ENCODE measurements around the gene LEMD1. TPM values are rescaled to one million over a fixed set of nuclear protein-coding genes. Genes with fewer than 3 reads are reported as not detected.

Gene LEMD1
- total and polyA plus RNA-seq, 2 experiments from 2014 or later: not detected

GRCh38 chr1:205373022-205373797 is 48.6 kb downstream of the LEMD1 start:
- Histone ChIP-seq H3K27me3 (replicated peaks; ENCODE audit: insufficient read depth) (no peaks in the 10 kb centered on the region), H3K36me3 (ENCODE audit: low read depth) (no peaks in the 10 kb centered on the region), H3K79me2 (ENCODE audit: insufficient read depth) (no peaks in the 10 kb centered on the region), H4K20me1 (ENCODE audit: insufficient read depth) (no peaks in the 10 kb centered on the region), H3K9me3 (ENCODE audit: low read depth) (no peaks in the 10 kb centered on the region), H3K9me2 (ENCODE audit: insufficient read depth) (no peaks in the 10 kb centered on the region), H2AFZ (no peak overlapping the region), H3K4me2 (ENCODE audit: unreplicated experiment) (peak overlapping the region; percentile 75), H3K4me3 (0 out of 2 replicates have a peak overlapping the region, but pooled peaks have one; percentile 4), H3K9ac (no peak overlapping the region), H3K4me1 (ENCODE audit: insufficient read depth) (peaks cover 54% of the 10 kb centered on the region), H3K27ac (no peak overlapping the region), H3F3A (ENCODE audit: insufficient read depth) (peaks cover 52% of the 10 kb centered on the region)
- in situ Hi-C loops (cut with MboI): no loop called here
- peak; percentile 41 for DNase-seq
- TF ChIP-seq EZH2 (IDR thresholded peaks at IDR 0.05; ENCODE audit: insufficient read depth, poor library complexity, severe bottlenecking) (no peak), EZH2phosphoT487 (IDR thresholded peaks at IDR 0.05; ENCODE audit: insufficient read depth, low read depth) (no peak)
- WGBS, 2 experiments (ENCODE audit: low coverage in 1 of 2, low lambda C conversion rate in 2 of 2, missing lambda C conversion rate in 2 of 2): 24 to 29% methylated on average over 9 of the region's 9 CpGs

GRCh38 chr1:205371871-205372660 is 49.8 kb downstream of the LEMD1 start:
- Histone ChIP-seq H3K9me2 (ENCODE audit: insufficient read depth) (no peaks in the 10 kb centered on the region), H3K27me3 (replicated peaks; ENCODE audit: insufficient read depth) (no peaks in the 10 kb centered on the region), H3K4me2 (ENCODE audit: unreplicated experiment) (peak overlapping the region; percentile 75), H3F3A (ENCODE audit: insufficient read depth) (peaks cover 52% of the 10 kb centered on the region), H3K79me2 (ENCODE audit: insufficient read depth) (no peaks in the 10 kb centered on the region), H3K27ac (peak overlapping the region; percentile 21), H3K9ac (no peak overlapping the region), H2AFZ (no peak overlapping the region), H3K4me1 (ENCODE audit: insufficient read depth) (peaks cover 53% of the 10 kb centered on the region), H3K36me3 (ENCODE audit: low read depth) (no peaks in the 10 kb centered on the region), H3K4me3 (peak overlapping the region; percentile 39), H4K20me1 (ENCODE audit: insufficient read depth) (no peaks in the 10 kb centered on the region), H3K9me3 (ENCODE audit: low read depth) (no peaks in the 10 kb centered on the region)
- TF ChIP-seq EZH2 (IDR thresholded peaks at IDR 0.05; ENCODE audit: insufficient read depth, poor library complexity, severe bottlenecking) (no peak), EZH2phosphoT487 (IDR thresholded peaks at IDR 0.05; ENCODE audit: insufficient read depth, low read depth) (no peak)
- 52 to 54% methylated on average over 11 of the region's 11 CpGs for WGBS, 2 experiments (ENCODE audit: low coverage in 1 of 2, low lambda C conversion rate in 2 of 2, missing lambda C conversion rate in 2 of 2)
- DNase-seq: peak; percentile 82
- in situ Hi-C loops (cut with MboI): no loop called here

GRCh38 chr1:205370780-205371179 is 51.1 kb downstream of the LEMD1 start:
- Histone ChIP-seq H4K20me1 (ENCODE audit: insufficient read depth) (no peaks in the 10 kb centered on the region), H3F3A (ENCODE audit: insufficient read depth) (peaks cover 40% of the 10 kb centered on the region), H3K36me3 (ENCODE audit: low read depth) (no peaks in the 10 kb centered on the region), H3K9me2 (ENCODE audit: insufficient read depth) (no peaks in the 10 kb centered on the region), H2AFZ (no peak overlapping the region), H3K79me2 (ENCODE audit: insufficient read depth) (no peaks in the 10 kb centered on the region), H3K9ac (no peak overlapping the region), H3K27me3 (replicated peaks; ENCODE audit: insufficient read depth) (no peaks in the 10 kb centered on the region), H3K4me3 (no peak overlapping the region), H3K27ac (no peak overlapping the region), H3K4me2 (ENCODE audit: unreplicated experiment) (no peak overlapping the region), H3K4me1 (ENCODE audit: insufficient read depth) (peaks cover 48% of the 10 kb centered on the region), H3K9me3 (ENCODE audit: low read depth) (no peaks in the 10 kb centered on the region)
- TF ChIP-seq EZH2phosphoT487 (IDR thresholded peaks at IDR 0.05; ENCODE audit: insufficient read depth, low read depth) (no peak), EZH2 (IDR thresholded peaks at IDR 0.05; ENCODE audit: insufficient read depth, poor library complexity, severe bottlenecking) (no peak)
- no peak for DNase-seq
- in situ Hi-C loops (cut with MboI): no loop called here

GRCh38 chr1:205369701-205370123 is 52.1 kb downstream of the LEMD1 start:
- no peak overlapping the region for H3K4me2 ChIP-seq (ENCODE audit: unreplicated experiment)
- no peaks in the 10 kb centered on the region for H3K79me2 ChIP-seq (ENCODE audit: insufficient read depth)
- DNase-seq: peak; percentile 12
- peaks cover 39% of the 10 kb centered on the region for H3K4me1 ChIP-seq (ENCODE audit: insufficient read depth)
- no peak overlapping the region for H2AFZ ChIP-seq
- no peak overlapping the region for H3K27ac ChIP-seq
- in situ Hi-C loops (cut with MboI): no loop called here
- TF ChIP-seq EZH2phosphoT487 (IDR thresholded peaks at IDR 0.05; ENCODE audit: insufficient read depth, low read depth): no peak
- no peak for TF ChIP-seq EZH2 (IDR thresholded peaks at IDR 0.05; ENCODE audit: insufficient read depth, poor library complexity, severe bottlenecking)
- H3K9me3 ChIP-seq (ENCODE audit: low read depth): no peaks in the 10 kb centered on the region
- H3K9ac ChIP-seq: no peak overlapping the region
- peaks cover 33% of the 10 kb centered on the region for H3F3A ChIP-seq (ENCODE audit: insufficient read depth)
- H3K4me3 ChIP-seq: no peak overlapping the region
- no peaks in the 10 kb centered on the region for H3K27me3 ChIP-seq (replicated peaks; ENCODE audit: insufficient read depth)
- no peaks in the 10 kb centered on the region for H3K9me2 ChIP-seq (ENCODE audit: insufficient read depth)
- H3K36me3 ChIP-seq (ENCODE audit: low read depth): no peaks in the 10 kb centered on the region
- 63 to 67% methylated on average over 3 of the region's 3 CpGs for WGBS, 2 experiments (ENCODE audit: low coverage in 1 of 2, low lambda C conversion rate in 2 of 2, missing lambda C conversion rate in 2 of 2)
- no peaks in the 10 kb centered on the region for H4K20me1 ChIP-seq (ENCODE audit: insufficient read depth)
